CD14-positive monocyte (primary cell): ENCODE measurements around the gene ENTPD5. TPM values are rescaled to one million over a fixed set of nuclear protein-coding genes. Genes with fewer than 3 reads are reported as not detected.

Experiments
- DNase-seq, 3 donors: peaks; one replicate each; pipeline ENCODE4 v3.0.0-alpha.2; 2011 to 2022
- H2AFZ ChIP-seq: 2 replicates; pipeline ENCODE4 v1.6.0; 2012; ENCODE audit warnings: mild to moderate bottlenecking, low read depth, low read length, inconsistent platforms; ENCODE audit not compliant: insufficient read depth, poor library complexity, severe bottlenecking
- H3K27ac ChIP-seq, 2 donors: 1 replicate in 1 of 2; 2 replicates in 1 of 2; pipeline ENCODE4 v1.5.1; 2012 to 2013; ENCODE audit warnings: low read length in 2 of 2, control low read depth in 1 of 2, inconsistent platforms in 1 of 2, low read depth in 1 of 2, mild to moderate bottlenecking in 1 of 2
- H3K27me3 ChIP-seq, 2 donors: one replicate each; pipeline versions ENCODE4 v1.6.0 to v1.6.1; 2011 to 2013; ENCODE audit warnings: low read length in 2 of 2; ENCODE audit not compliant: control insufficient read depth in 2 of 2, insufficient read depth in 2 of 2
- H3K36me3 ChIP-seq, 2 donors: replicated peaks in 1 of 2; 1 replicate in 1 of 2; 2 replicates in 1 of 2; pipeline versions ENCODE4 v1.5.1 to v1.6.1; 2012 to 2013; ENCODE audit warnings: low read length in 2 of 2, control low read depth in 1 of 2, inconsistent platforms in 1 of 2, mild to moderate bottlenecking in 1 of 2; ENCODE audit not compliant: insufficient read depth in 2 of 2, control insufficient read depth in 1 of 2
- H3K4me1 ChIP-seq, 2 donors: 1 replicate in 1 of 2; 2 replicates in 1 of 2; pipeline versions ENCODE4 v1.5.1 to v1.6.1; 2012 to 2013; ENCODE audit warnings: low read length in 2 of 2, control low read depth in 1 of 2, inconsistent platforms in 1 of 2, mild to moderate bottlenecking in 1 of 2, moderate library complexity in 1 of 2; ENCODE audit not compliant: insufficient read depth in 2 of 2, control insufficient read depth in 1 of 2
- H3K4me2 ChIP-seq: replicated peaks from 2 replicates; pipeline ENCODE3; 2012; ENCODE audit warnings: low read length, moderate library complexity, mild to moderate bottlenecking; ENCODE audit not compliant: poor library complexity, severe bottlenecking; ENCODE audit errors: extremely low read depth
- H3K4me3 ChIP-seq, 3 experiments: fragments of 200-600 bp in 1 of 3; sonication (generic) in 1 of 3; replicated peaks in 1 of 3; 1 replicate in 2 of 3; 2 replicates in 1 of 3; pipeline ENCODE4 v1.5.1; 2011 to 2013; ENCODE audit warnings: low read length in 3 of 3, mild to moderate bottlenecking in 3 of 3, control low read depth in 2 of 3, low read depth in 2 of 3, inconsistent platforms in 1 of 3, moderate library complexity in 1 of 3
- H3K79me2 ChIP-seq: 2 replicates; pipeline ENCODE4 v1.6.0; 2012; ENCODE audit warnings: mild to moderate bottlenecking, control low read depth, inconsistent platforms, low read length, moderate library complexity; ENCODE audit not compliant: insufficient read depth
- H3K9ac ChIP-seq: 2 replicates; pipeline ENCODE4 v1.6.0; 2017; ENCODE audit warnings: low read length, mild to moderate bottlenecking; ENCODE audit not compliant: insufficient read depth, poor library complexity, severe bottlenecking
- H3K9me3 ChIP-seq, 2 donors: replicated peaks in 1 of 2; 1 replicate in 1 of 2; 2 replicates in 1 of 2; pipeline versions ENCODE4 v1.5.1 to v1.6.1; 2012 to 2013; ENCODE audit warnings: low read length in 2 of 2, control low read depth in 1 of 2; ENCODE audit not compliant: control insufficient read depth in 1 of 2, insufficient read depth in 1 of 2
- H4K20me1 ChIP-seq: 2 replicates; pipeline ENCODE4 v1.6.0; 2012; ENCODE audit warnings: mild to moderate bottlenecking, low read length, control low read depth, moderate library complexity; ENCODE audit not compliant: insufficient read depth
- H3K27ac Mint-ChIP-seq, 7 donors: one replicate each; pipeline ENCODE4 v1.8.0; 2020; ENCODE audit warnings: mild to moderate bottlenecking in 7 of 7, mixed read lengths in 7 of 7, moderate library complexity in 6 of 7, inconsistent platforms in 2 of 7
- H3K27me3 Mint-ChIP-seq, 3 donors: one replicate each; pipeline ENCODE4 v1.8.0; 2021 to 2022; ENCODE audit warnings: low read depth in 3 of 3, mild to moderate bottlenecking in 3 of 3, mixed read lengths in 3 of 3, moderate library complexity in 3 of 3, inconsistent platforms in 1 of 3
- H3K36me3 Mint-ChIP-seq, 2 donors: one replicate each; pipeline ENCODE4 v1.8.0; 2020; ENCODE audit warnings: mixed read lengths in 2 of 2, inconsistent platforms in 1 of 2, mild to moderate bottlenecking in 1 of 2
- H3K4me1 Mint-ChIP-seq: one replicate; pipeline ENCODE4 v1.8.0; 2020; ENCODE audit warnings: mild to moderate bottlenecking, mixed read lengths
- H3K4me3 Mint-ChIP-seq, 2 donors: one replicate each; pipeline ENCODE4 v1.8.0; 2020; ENCODE audit warnings: mild to moderate bottlenecking in 2 of 2, mixed read lengths in 2 of 2, moderate library complexity in 1 of 2
- H3K9me3 Mint-ChIP-seq, 7 donors: one replicate each; pipeline ENCODE4 v1.8.0; 2020 to 2022; ENCODE audit warnings: mixed read lengths in 7 of 7, mild to moderate bottlenecking in 6 of 7, moderate library complexity in 6 of 7, inconsistent platforms in 2 of 7
- CTCF ChIP-seq: fragments of 200-600 bp; IDR thresholded peaks from one replicate; pipeline ENCODE4 v1.8.0; 2022; ENCODE audit warnings: antibody characterized with exemption, mild to moderate bottlenecking
- WGBS: methylation state at CpG from one replicate; pipeline ENCODE4 v1.1.5; 2013; ENCODE audit warnings: missing lambda C conversion rate; ENCODE audit not compliant: insufficient coverage; 5-methylcytosine and 5-hydroxymethylcytosine counted together
- intact Hi-C, 2 donors: fragments of 100-400 bp; cut with micrococcal nuclease; formaldehyde crosslinking; loops; one replicate each; pipeline versions ENCODE4 v1.15.0 to v1.15.1; 2023
- polyA plus RNA-seq, 3 donors: library from polyadenylated mRNA; depleted of rRNA in 1 of 3; unstranded in 2 of 3; stranded (reverse) in 1 of 3; fragments of 300-500 nt in 2 of 3; fragments of >200 nt in 1 of 3; fragmentation: Illumina TruSeq in 2 of 3; gene quantifications; 1 replicate in 2 of 3; 2 replicates in 1 of 3; pipeline ENCODE4 v1.2.3, GENCODE V29; 2012 to 2021

ENTPD5 gene
- polyA plus RNA-seq, 3 donors, result 2.3 to 4.3 (median 2.7) TPM

- no peak overlapping the region for H3K4me3 Mint-ChIP-seq
- H3K27ac Mint-ChIP-seq, result peak overlapping the region in 2 of 7 donors; percentile 18 to 55
- H3K27ac ChIP-seq, result no peak overlapping the region
- no peaks in the 10 kb centered on the region for H3K27me3 ChIP-seq
- H3K9ac ChIP-seq, result no peak overlapping the region
- WGBS, result 89% methylated on average over 1 of the region's 2 CpGs
- H4K20me1 ChIP-seq, result no peaks in the 10 kb centered on the region
- intact Hi-C loops, result no loop called here
- no peaks in the 10 kb centered on the region for H3K9me3 Mint-ChIP-seq
- H3K4me1 Mint-ChIP-seq, result no peaks in the 10 kb centered on the region
- no peaks in the 10 kb centered on the region for H3K4me1 ChIP-seq
- H3K36me3 ChIP-seq, result peaks cover 0 to 24% of the 10 kb centered on the region in 2 donors
- H2AFZ ChIP-seq, result no peak overlapping the region
- DNase-seq, result no peak
- peaks cover 24 to 26% of the 10 kb centered on the region in 2 donors for H3K36me3 Mint-ChIP-seq
- no peak overlapping the region for H3K4me3 ChIP-seq
- H3K4me2 ChIP-seq, result no peak overlapping the region
- H3K9me3 ChIP-seq, result no peaks in the 10 kb centered on the region
- no peaks in the 10 kb centered on the region for H3K79me2 ChIP-seq
- peaks cover 0 to 1% (median 0%) of the 10 kb centered on the region in 3 donors for H3K27me3 Mint-ChIP-seq
- TF ChIP-seq CTCF, result no peak
Observed at GRCh38 chr14:73998726-73999125, 20.4 kb downstream of the ENTPD5 start.

GRCh38 chr14:73997944-73998447 is 21.1 kb downstream of the ENTPD5 start:
- Mint-ChIP-seq H3K9me3 (no peaks in the 10 kb centered on the region), H3K4me3 (no peak overlapping the region), H3K4me1 (no peaks in the 10 kb centered on the region), H3K27me3 (peaks cover 0 to 1% (median 0%) of the 10 kb centered on the region in 3 donors), H3K27ac (no peak overlapping the region), H3K36me3 (peaks cover 18 to 20% of the 10 kb centered on the region in 2 donors)
- no peak overlapping the region for H3K27ac ChIP-seq
- DNase-seq, result no peak
- no peak overlapping the region for H2AFZ ChIP-seq
- no peaks in the 10 kb centered on the region for H4K20me1 ChIP-seq
- WGBS, result 97% methylated on average over 3 of the region's 7 CpGs
- H3K9me3 ChIP-seq, result no peaks in the 10 kb centered on the region
- no peaks in the 10 kb centered on the region for H3K27me3 ChIP-seq
- H3K9ac ChIP-seq, result no peak overlapping the region
- no peaks in the 10 kb centered on the region for H3K79me2 ChIP-seq
- peaks cover 0 to 19% of the 10 kb centered on the region in 2 donors for H3K36me3 ChIP-seq
- TF ChIP-seq CTCF, result no peak
- intact Hi-C loops, result no loop called here
- no peak overlapping the region for H3K4me2 ChIP-seq
- H3K4me1 ChIP-seq, result no peaks in the 10 kb centered on the region
- H3K4me3 ChIP-seq, result no peak overlapping the region
